Peyer's patch (tissue), 4 donors: ENCODE measurements around the gene SAMSN1. TPM values are rescaled to one million over a fixed set of nuclear protein-coding genes. Genes with fewer than 3 reads are reported as not detected.

Experiments
- DNase-seq, 3 donors: peaks; one replicate each; pipeline ENCODE4 v3.0.0-alpha.2; 2017 to 2019
- H3K27ac ChIP-seq, 4 donors: fragments of 200-600 bp; sonication (generic); one replicate each; pipeline ENCODE4 v1.5.1; 2016 to 2019
- H3K27me3 ChIP-seq, 2 donors: fragments of 200-600 bp; sonication (generic); one replicate each; pipeline ENCODE4 v1.5.1; 2019
- H3K36me3 ChIP-seq, 3 donors: fragments of 200-600 bp; sonication (generic); one replicate each; pipeline ENCODE4 v1.5.1; 2016 to 2019
- H3K4me1 ChIP-seq, 4 donors: fragments of 200-600 bp; sonication (generic); one replicate each; pipeline ENCODE4 v1.5.1; 2016 to 2019
- H3K4me3 ChIP-seq, 4 donors: fragments of 200-600 bp; sonication (generic); 1 replicate in 3 of 4; 2 replicates in 1 of 4; pipeline ENCODE4 v1.5.1; 2016 to 2019; ENCODE audit warnings: mild to moderate bottlenecking in 1 of 4
- H3K9me3 ChIP-seq, 4 donors: fragments of 200-600 bp; sonication (generic); one replicate each; pipeline ENCODE4 v1.5.1; 2016 to 2019; ENCODE audit warnings: mild to moderate bottlenecking in 1 of 4
- CTCF ChIP-seq, 6 experiments: fragments of 450-650 bp in 4 of 6; fragments of 200-600 bp in 2 of 6; sonication (generic) in 1 of 6; IDR thresholded peaks; one replicate each; pipeline ENCODE4 v1.5.1; 2017 to 2019; ENCODE audit warnings: antibody characterized with exemption in 6 of 6, mild to moderate bottlenecking in 3 of 6, moderate library complexity in 1 of 6
- POLR2A ChIP-seq, 2 donors: fragments of 450-650 bp; IDR thresholded peaks; one replicate each; pipeline ENCODE4 v1.5.1; 2017; ENCODE audit warnings: antibody characterized with exemption in 2 of 2, mild to moderate bottlenecking in 2 of 2, moderate library complexity in 2 of 2
- total RNA-seq, 4 donors: library from RNA; depleted of rRNA; stranded (reverse); fragments of >200 nt; gene quantifications; one replicate each; pipeline ENCODE4 v1.1.0, GENCODE V29; 2016

The SAMSN1 gene
- total RNA-seq, 4 donors from 2014 or later, result 0.57 to 56.1 (median 2.2) TPM

GRCh38 chr21:14560555-14560954 lies 14.4 kb upstream of the SAMSN1 start:
- TF ChIP-seq POLR2A (IDR thresholded peaks at IDR 0.05), result no peak
- no peak for TF ChIP-seq CTCF (IDR thresholded peaks at IDR 0.05)
- H3K36me3 ChIP-seq, result no peaks in the 10 kb centered on the region
- H3K4me1 ChIP-seq, result peaks cover 0 to 10% (median 0%) of the 10 kb centered on the region in 4 donors
- H3K9me3 ChIP-seq, result no peaks in the 10 kb centered on the region
- no peak overlapping the region for H3K4me3 ChIP-seq
- no peak overlapping the region for H3K27ac ChIP-seq
- DNase-seq, result no peak
- no peaks in the 10 kb centered on the region for H3K27me3 ChIP-seq

GRCh38 chr21:14560139-14560538 lies 14.0 kb upstream of the SAMSN1 start:
- H3K4me1 ChIP-seq, result peaks cover 0 to 10% (median 0%) of the 10 kb centered on the region in 4 donors
- no peaks in the 10 kb centered on the region for H3K36me3 ChIP-seq
- H3K27me3 ChIP-seq, result no peaks in the 10 kb centered on the region
- no peak for DNase-seq
- no peaks in the 10 kb centered on the region for H3K9me3 ChIP-seq
- no peak overlapping the region for H3K4me3 ChIP-seq
- H3K27ac ChIP-seq, result no peak overlapping the region
- TF ChIP-seq POLR2A (IDR thresholded peaks at IDR 0.05) (no peak), CTCF (IDR thresholded peaks at IDR 0.05) (no peak)

GRCh38 chr21:14559102-14559501 lies 13.0 kb upstream of the SAMSN1 start:
- H3K27ac ChIP-seq, result no peak overlapping the region
- no peak overlapping the region for H3K4me3 ChIP-seq
- DNase-seq, result no peak
- no peaks in the 10 kb centered on the region for H3K36me3 ChIP-seq
- TF ChIP-seq POLR2A (IDR thresholded peaks at IDR 0.05) (no peak), CTCF (IDR thresholded peaks at IDR 0.05) (no peak)
- no peaks in the 10 kb centered on the region for H3K27me3 ChIP-seq
- H3K9me3 ChIP-seq, result no peaks in the 10 kb centered on the region
- peaks cover 0 to 10% (median 0%) of the 10 kb centered on the region in 4 donors for H3K4me1 ChIP-seq

GRCh38 chr21:14557413-14557812 lies 11.3 kb upstream of the SAMSN1 start:
- Histone ChIP-seq H3K27ac (peak overlapping the region in 1 of 4 donors; percentile 50), H3K9me3 (no peaks in the 10 kb centered on the region), H3K4me3 (no peak overlapping the region), H3K27me3 (no peaks in the 10 kb centered on the region), H3K4me1 (peaks cover 0 to 10% (median 0%) of the 10 kb centered on the region in 4 donors), H3K36me3 (no peaks in the 10 kb centered on the region)
- TF ChIP-seq CTCF (IDR thresholded peaks at IDR 0.05) (no peak), POLR2A (IDR thresholded peaks at IDR 0.05) (no peak)
- DNase-seq, result no peak

- H3K27me3 ChIP-seq, result no peaks in the 10 kb centered on the region
- peak overlapping the region in 1 of 4 donors; percentile 43 for H3K27ac ChIP-seq
- TF ChIP-seq CTCF (IDR thresholded peaks at IDR 0.05), result no peak
Measured at GRCh38 chr21:14554948-14555347, 8.8 kb upstream of the SAMSN1 start.

GRCh38 chr21:14553422-14553821 lies 7.3 kb upstream of the SAMSN1 start:
- Histone ChIP-seq H3K4me3 (no peak overlapping the region), H3K4me1 (peaks cover 0 to 10% (median 0%) of the 10 kb centered on the region in 4 donors), H3K27me3 (no peaks in the 10 kb centered on the region), H3K9me3 (no peaks in the 10 kb centered on the region), H3K36me3 (no peaks in the 10 kb centered on the region), H3K27ac (no peak overlapping the region)
- TF ChIP-seq CTCF (IDR thresholded peaks at IDR 0.05) (no peak), POLR2A (IDR thresholded peaks at IDR 0.05) (no peak)
- DNase-seq, result no peak

More at GRCh38 chr21:14554948-14555347, 8.8 kb upstream of the SAMSN1 start:
- DNase-seq, result no peak
- Histone ChIP-seq H3K4me3 (no peak overlapping the region), H3K36me3 (no peaks in the 10 kb centered on the region), H3K4me1 (peaks cover 0 to 10% (median 0%) of the 10 kb centered on the region in 4 donors), H3K9me3 (no peaks in the 10 kb centered on the region)
